Endothelial cell (in vitro differentiated cells): Measurements from ENCODE around the gene ZCWPW2. TPM values are rescaled to one million over a fixed set of nuclear protein-coding genes. Genes with fewer than 3 reads are reported as not detected.

ENCODE experiments used
- DNase-seq: peaks from one replicate; pipeline ENCODE4 v3.0.0; 2021; ENCODE audit warnings: low spot score
- H3K27ac Mint-ChIP-seq: one replicate; pipeline ENCODE4 v1.8.0; 2021; ENCODE audit warnings: mixed read lengths, inconsistent platforms; ENCODE audit not compliant: unreplicated experiment
- H3K27me3 Mint-ChIP-seq: one replicate; pipeline ENCODE4 v1.8.0; 2021; ENCODE audit warnings: mild to moderate bottlenecking, moderate library complexity, mixed read lengths, inconsistent platforms; ENCODE audit not compliant: unreplicated experiment
- H3K36me3 Mint-ChIP-seq: one replicate; pipeline ENCODE4 v1.8.0; 2021; ENCODE audit warnings: mild to moderate bottlenecking, low read depth, mixed read lengths, inconsistent platforms; ENCODE audit not compliant: unreplicated experiment
- H3K4me1 Mint-ChIP-seq: one replicate; pipeline ENCODE4 v1.8.0; 2021; ENCODE audit warnings: mild to moderate bottlenecking, mixed read lengths, inconsistent platforms; ENCODE audit not compliant: unreplicated experiment
- H3K4me3 Mint-ChIP-seq: one replicate; pipeline ENCODE4 v1.8.0; 2021; ENCODE audit warnings: mild to moderate bottlenecking, mixed read lengths, inconsistent platforms; ENCODE audit not compliant: unreplicated experiment
- H3K9me3 Mint-ChIP-seq: one replicate; pipeline ENCODE4 v1.8.0; 2021; ENCODE audit warnings: mixed read lengths, inconsistent platforms; ENCODE audit not compliant: unreplicated experiment
- long read RNA-seq: library from polyadenylated mRNA; unstranded; transcript quantifications from one replicate; pipeline ENCODE4 v2.0.0, GENCODE V29; 2020; ENCODE audit not compliant: unreplicated experiment
- total RNA-seq: library from RNA; stranded (reverse); fragmentation: NEBNext Ultra II Directional; extraction: Animal tissue kit (Norgen Biotek cat#: 25700); gene quantifications from one replicate; pipeline ENCODE4 v1.2.1, GENCODE V29; 2021; ENCODE audit not compliant: unreplicated experiment
- TF ChIP-seq, protein P1 (sequence below): fragments of 200-600 bp; sonication (generic); IDR thresholded peaks from one replicate; pipeline ENCODE4 v1.5.0; 2021; ENCODE audit warnings: antibody characterized with exemption; ENCODE audit not compliant: unreplicated experiment

Gene ZCWPW2, protein sequence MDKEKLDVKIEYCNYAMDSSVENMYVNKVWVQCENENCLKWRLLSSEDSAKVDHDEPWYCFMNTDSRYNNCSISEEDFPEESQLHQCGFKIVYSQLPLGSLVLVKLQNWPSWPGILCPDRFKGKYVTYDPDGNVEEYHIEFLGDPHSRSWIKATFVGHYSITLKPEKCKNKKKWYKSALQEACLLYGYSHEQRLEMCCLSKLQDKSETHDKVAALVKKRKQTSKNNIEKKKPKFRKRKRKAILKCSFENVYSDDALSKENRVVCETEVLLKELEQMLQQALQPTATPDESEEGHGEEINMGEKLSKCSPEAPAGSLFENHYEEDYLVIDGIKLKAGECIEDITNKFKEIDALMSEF
- total RNA-seq, result 0.80 TPM
- long read RNA-seq, result 0 reads

DNA sequence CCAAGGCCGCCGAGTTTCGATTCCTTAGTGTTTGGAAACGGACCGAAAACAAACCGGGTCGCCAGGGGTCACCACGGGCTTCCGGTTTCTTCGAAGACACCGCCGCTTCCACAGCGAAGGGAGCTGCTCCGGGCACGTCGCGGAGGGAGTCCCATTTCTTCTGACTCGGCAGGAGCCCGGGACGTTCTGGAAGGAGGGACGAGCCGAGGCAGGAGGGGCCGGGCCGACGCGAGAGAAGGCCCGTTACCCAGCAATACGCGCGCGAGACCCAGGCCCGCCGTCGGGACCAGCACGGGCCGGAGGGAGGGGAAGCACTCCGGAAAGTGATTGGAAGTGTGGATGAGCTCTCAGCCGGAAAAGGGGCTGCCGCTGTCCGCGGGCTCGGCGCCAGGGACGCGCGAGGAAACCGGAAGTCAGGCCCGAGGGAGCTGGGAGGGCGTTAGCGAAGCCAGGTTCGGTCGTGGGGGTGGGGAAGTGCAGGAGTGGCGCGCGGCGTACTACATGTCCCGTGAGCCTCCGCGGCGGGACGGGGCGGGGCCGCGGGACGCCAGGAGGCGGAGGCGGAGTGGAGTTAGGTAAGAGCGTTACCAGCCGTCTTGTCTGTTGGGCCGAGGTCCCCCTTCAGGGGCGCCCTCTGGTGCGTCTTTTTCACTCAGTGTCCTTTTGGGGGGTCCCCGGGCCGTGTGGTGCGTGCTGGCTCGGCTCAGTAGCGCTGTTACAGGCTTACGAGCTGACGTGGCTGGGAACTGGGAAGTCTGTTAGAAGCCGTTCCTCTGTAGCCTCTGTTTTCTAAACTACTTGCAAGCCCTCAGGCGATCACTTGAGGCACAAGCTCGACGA is at the start of gene ZCWPW2, which contains the start of gene AZI2:
Gene ZCWPW2, plus strand, starts transcription at position 93 of the 840 bp plus-strand sequence. CDS start 64,348 bp downstream, outside the sequence.
Gene AZI2, minus strand, starts transcription at position 196 of the 840 bp plus-strand sequence. CDS start 8,207 bp downstream, outside the sequence.
- Mint-ChIP-seq H3K4me3 (peak within 1 kb of the TSS; percentile 97), H3K4me1 (peaks cover 19% of the 10 kb centered on the region), H3K27ac (peak within 1 kb of the TSS; percentile 99), H3K27me3 (peaks cover 4% of the 10 kb centered on the region), H3K36me3 (peaks cover 5% of the 10 kb centered on the region), H3K9me3 (no peaks in the 10 kb centered on the region)
- peak; percentile 93 for DNase-seq
- TF ChIP-seq, protein P1, sequence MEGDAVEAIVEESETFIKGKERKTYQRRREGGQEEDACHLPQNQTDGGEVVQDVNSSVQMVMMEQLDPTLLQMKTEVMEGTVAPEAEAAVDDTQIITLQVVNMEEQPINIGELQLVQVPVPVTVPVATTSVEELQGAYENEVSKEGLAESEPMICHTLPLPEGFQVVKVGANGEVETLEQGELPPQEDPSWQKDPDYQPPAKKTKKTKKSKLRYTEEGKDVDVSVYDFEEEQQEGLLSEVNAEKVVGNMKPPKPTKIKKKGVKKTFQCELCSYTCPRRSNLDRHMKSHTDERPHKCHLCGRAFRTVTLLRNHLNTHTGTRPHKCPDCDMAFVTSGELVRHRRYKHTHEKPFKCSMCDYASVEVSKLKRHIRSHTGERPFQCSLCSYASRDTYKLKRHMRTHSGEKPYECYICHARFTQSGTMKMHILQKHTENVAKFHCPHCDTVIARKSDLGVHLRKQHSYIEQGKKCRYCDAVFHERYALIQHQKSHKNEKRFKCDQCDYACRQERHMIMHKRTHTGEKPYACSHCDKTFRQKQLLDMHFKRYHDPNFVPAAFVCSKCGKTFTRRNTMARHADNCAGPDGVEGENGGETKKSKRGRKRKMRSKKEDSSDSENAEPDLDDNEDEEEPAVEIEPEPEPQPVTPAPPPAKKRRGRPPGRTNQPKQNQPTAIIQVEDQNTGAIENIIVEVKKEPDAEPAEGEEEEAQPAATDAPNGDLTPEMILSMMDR, result no peak

DNA sequence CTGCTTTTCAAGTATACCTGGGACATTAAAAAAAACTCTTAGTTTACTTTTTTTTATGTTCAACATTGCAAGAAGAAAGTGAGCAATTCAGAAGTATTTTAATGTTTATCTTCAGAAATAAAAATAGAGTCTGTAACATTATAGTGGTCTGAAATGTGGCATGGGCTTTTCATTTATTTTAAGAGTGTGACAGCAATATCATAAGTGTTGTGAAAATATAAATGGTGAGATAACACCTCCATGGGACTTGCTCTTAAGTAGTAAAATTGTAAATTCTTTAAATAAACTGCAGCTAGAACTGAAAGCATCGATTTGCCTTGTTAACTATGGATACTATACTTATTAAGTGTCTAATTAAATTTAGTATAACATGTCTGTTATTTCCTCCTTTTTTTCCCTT is 48.8 kb upstream of the ZCWPW2 start:
- Mint-ChIP-seq H3K4me3 (no peak overlapping the region), H3K27me3 (no peaks in the 10 kb centered on the region), H3K9me3 (no peaks in the 10 kb centered on the region), H3K36me3 (no peaks in the 10 kb centered on the region), H3K27ac (no peak overlapping the region), H3K4me1 (peaks cover 8% of the 10 kb centered on the region)
- TF ChIP-seq, protein P1, result no peak
- no peak for DNase-seq

DNA sequence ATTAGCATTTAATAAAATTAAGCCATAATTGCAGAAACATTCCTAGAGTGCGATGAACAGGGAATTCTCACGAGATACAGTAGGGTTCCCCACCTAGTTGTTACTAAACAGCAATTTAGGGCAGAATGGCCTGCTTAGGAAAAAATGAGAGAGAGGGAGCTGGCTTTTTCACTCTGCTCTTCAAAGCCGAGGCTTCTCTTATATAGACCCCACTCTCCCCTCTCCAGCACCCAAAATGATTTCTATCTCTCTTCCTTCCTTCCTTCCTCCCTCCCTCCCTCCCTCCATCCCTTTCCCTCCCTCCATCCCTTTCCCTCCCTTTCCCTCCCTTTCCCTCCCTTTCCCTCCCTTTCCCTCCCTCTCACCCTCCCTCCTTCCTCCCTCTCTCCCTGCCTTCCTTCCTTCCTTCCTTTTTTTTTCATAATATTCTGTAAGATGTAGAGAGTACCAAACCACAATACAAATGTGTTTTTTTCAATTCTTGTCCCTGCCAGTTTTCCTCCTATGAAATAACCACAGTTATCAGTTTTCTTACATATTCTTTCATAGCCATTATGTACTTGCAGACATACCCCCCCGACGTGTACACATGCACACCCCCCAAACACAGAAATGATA is 48.1 kb upstream of the ZCWPW2 start:
- Mint-ChIP-seq H3K4me1 (peaks cover under 1% of the 10 kb centered on the region), H3K27ac (no peak overlapping the region), H3K4me3 (no peak overlapping the region), H3K9me3 (no peaks in the 10 kb centered on the region), H3K27me3 (no peaks in the 10 kb centered on the region), H3K36me3 (no peaks in the 10 kb centered on the region)
- TF ChIP-seq, protein P1, result no peak
- no peak for DNase-seq

DNA sequence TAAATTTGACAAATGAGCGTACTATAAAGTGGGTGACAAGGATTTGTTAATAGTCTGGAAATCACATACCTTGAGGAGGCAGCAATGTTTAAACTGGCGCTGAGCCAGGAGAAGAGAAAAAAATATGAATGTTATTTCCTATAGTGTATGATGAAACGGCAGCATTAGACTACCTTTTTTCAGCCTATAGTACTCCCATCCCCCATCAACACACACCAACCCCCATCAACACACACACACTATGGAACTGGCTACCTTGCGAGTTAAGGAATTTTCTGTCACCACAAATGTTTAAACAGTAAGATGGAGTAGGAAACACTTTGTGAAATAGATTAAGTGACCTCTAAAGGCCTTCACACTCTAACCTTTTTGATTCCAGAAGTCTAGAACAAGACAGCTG is 46.8 kb upstream of the ZCWPW2 start:
- H3K4me3 Mint-ChIP-seq, result no peak overlapping the region
- H3K27ac Mint-ChIP-seq, result no peak overlapping the region
- TF ChIP-seq, protein P1, result no peak
- H3K9me3 Mint-ChIP-seq, result no peaks in the 10 kb centered on the region
- H3K27me3 Mint-ChIP-seq, result no peaks in the 10 kb centered on the region
- no peak for DNase-seq
- H3K4me1 Mint-ChIP-seq, result no peaks in the 10 kb centered on the region
- no peaks in the 10 kb centered on the region for H3K36me3 Mint-ChIP-seq
